ENCODE measurements around the gene DDI2.
A peak's percentile ranks its signal among the peaks of the same experiment; 100 is the strongest.
"Not testable (repeated sequence)": the region's sequence is repeated elsewhere in the genome, so short reads cannot be mapped to it uniquely, and the experiment has no call there.

DDI2 gene

DNA sequence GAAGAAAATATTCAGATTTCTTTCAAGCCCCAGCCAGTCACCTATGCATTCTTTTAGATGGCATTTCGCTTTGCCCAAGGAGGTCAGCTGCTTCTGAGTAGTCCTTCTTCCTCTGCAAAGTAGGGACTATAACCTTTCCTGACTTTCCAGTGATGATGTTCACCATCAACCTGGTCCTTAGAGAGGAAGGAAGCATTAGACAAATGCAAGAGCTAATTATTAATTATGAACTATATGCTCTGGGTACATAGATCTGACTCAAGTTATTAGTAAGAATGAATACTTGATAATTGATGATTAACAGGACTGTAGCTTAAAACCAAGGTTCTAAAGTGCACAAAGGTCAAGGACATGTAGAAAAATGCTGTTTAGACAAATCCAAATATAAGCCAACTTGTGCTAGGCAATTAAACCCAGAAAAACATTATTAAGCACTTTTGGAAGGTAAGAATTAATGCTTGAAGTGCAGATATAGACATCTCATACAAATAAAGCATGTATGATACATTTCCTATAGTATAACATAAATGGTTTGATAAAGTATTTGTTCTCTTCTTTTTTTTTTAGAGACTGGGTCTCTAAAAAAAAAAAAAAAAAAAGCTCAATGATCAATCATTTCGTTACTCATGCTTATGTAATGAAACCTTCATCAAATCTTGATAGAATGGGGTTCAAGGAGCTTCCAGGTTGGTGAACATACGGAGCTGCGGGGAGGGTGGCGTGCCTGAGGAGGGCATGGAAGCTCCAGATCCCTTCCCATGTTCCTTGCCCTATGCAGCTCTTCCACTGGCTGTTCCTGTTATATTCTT is 21.2 kb upstream of the DDI2 start:
- Mint-ChIP-seq H3K27ac (no peak overlapping the region), H3K4me1 (ENCODE audit: low read depth) (no peaks in the 10 kb centered on the region), H3K9me3 (no peaks in the 10 kb centered on the region), H3K27me3 (no peaks in the 10 kb centered on the region), H3K36me3 (ENCODE audit: low read depth) (peaks cover 5% of the 10 kb centered on the region), H3K4me3 (no peak overlapping the region)
- no peak for DNase-seq

DNA sequence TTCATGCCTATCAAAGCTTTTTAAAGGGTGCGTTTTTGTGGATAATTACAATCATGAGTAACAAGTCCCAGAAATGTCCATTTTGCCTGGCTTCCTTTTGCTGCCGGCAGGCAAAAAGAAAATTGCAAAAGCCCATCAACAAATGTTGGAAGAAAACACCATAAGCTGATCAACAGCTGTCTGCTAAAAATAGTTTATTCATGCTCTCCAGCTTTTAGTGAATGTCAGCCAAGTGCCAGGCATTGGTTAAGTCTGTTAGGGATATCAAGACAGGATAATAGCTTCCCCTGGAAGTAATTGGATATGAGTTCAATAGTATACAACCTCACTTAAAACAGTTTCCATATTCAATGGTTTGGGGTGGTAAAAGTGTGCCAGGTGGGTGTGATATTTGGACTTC is 18.8 kb upstream of the DDI2 start:
- Mint-ChIP-seq H3K9me3 (no peaks in the 10 kb centered on the region), H3K27me3 (no peaks in the 10 kb centered on the region), H3K4me1 (ENCODE audit: low read depth) (peaks cover 6% of the 10 kb centered on the region), H3K36me3 (ENCODE audit: low read depth) (no peaks in the 10 kb centered on the region), H3K4me3 (no peak overlapping the region), H3K27ac (no peak overlapping the region)
- DNase-seq: no peak

DNA sequence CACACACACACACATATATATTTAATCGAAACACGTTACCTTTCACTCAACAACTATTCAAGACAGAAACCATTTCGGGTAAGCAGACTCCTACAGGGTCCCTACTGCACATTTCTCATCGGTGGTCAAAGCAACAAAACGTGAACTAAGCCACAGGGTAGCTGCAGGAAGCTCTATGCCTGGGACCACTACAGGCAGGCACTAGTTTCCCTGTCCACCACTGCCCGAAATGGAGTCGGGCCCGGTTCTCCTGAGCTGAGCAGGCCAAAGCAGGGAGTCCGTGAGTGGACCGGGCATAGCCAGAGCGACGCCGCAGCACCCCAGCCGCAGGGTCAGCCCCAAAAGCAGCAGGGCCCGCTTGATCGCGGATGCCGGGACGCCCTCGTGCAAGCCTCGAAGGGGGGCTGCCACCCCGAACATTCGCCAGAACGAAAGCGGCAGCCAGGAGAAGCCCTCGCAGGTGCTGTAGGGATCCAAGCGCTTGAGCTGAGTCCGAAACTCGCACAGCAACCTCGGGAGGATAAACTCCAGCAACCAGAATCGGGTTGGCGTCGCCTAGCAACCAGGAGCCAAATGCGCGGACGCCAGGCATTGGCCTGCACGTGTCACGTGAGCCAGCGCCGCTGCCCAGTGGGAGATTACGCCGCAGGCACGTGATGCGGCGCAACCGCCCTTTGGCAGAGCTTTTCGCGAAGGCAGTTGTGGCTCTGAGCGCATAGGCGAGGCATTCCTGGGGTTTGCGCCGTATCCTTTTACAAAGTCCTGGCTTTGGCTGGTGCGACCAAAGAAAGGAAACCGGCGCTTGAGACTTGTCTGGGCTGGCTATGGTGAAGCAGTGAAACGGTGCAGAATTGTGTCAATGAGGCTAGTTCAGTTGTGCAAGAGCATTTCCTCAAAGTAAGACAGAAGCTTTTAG is 13.9 kb upstream of the DDI2 start:
- peaks cover 13% of the 10 kb centered on the region for H3K4me1 Mint-ChIP-seq (ENCODE audit: low read depth)
- H3K27ac Mint-ChIP-seq: peak overlapping the region; percentile 61
- no peaks in the 10 kb centered on the region for H3K36me3 Mint-ChIP-seq (ENCODE audit: low read depth)
- H3K27me3 Mint-ChIP-seq: no peaks in the 10 kb centered on the region
- peak; percentile 90 for DNase-seq
- peak overlapping the region; percentile 74 for H3K4me3 Mint-ChIP-seq
- H3K9me3 Mint-ChIP-seq: peaks cover 7% of the 10 kb centered on the region

DNA sequence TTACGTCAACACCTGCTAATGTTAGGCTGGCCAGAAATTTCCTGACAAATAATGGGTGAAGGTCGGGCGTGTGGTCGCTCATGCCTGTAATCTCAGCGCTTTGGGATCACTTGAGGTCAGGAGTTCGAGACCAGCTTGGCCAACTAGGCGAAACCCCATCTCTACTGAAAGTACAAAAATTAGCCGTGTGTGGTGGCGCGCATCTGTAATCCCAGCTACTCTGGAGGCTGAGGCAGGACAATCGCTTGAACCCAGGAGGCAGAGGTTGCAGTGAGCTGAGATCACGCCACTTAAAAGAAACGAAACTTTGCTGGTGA is 13.3 kb upstream of the DDI2 start:
- H3K9me3 Mint-ChIP-seq; H3K36me3 Mint-ChIP-seq (ENCODE audit: low read depth); DNase-seq; H3K27me3 Mint-ChIP-seq: not testable (repeated sequence)
- peaks cover 13% of the 10 kb centered on the region for H3K4me1 Mint-ChIP-seq (ENCODE audit: low read depth)
- peak overlapping the region; percentile 61 for H3K27ac Mint-ChIP-seq
- H3K4me3 Mint-ChIP-seq: peak overlapping the region; percentile 74

DNA sequence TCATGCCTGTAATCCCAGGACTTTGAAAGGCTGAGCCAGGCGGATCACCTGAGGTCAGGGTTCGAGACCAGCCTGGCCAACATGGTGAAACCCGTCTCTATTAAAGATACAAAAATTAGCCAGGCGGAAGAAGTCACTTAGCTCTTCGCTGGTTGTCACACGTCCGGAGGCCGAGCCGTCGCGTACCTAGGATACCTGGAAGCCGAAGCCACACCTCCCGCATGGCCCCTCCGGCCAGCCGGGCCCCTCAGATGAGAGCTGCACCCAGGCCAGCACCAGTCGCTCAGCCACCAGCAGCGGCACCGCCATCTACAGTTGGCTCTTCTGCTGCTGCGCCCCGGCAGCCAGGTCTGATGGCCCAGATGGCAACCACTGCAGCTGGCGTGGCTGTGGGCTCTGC is 12.9 kb upstream of the DDI2 start:
- peaks cover 13% of the 10 kb centered on the region for H3K4me1 Mint-ChIP-seq (ENCODE audit: low read depth)
- H3K36me3 Mint-ChIP-seq (ENCODE audit: low read depth); DNase-seq; H3K27me3 Mint-ChIP-seq; H3K4me3 Mint-ChIP-seq; H3K9me3 Mint-ChIP-seq; H3K27ac Mint-ChIP-seq: not testable (repeated sequence)

DNA sequence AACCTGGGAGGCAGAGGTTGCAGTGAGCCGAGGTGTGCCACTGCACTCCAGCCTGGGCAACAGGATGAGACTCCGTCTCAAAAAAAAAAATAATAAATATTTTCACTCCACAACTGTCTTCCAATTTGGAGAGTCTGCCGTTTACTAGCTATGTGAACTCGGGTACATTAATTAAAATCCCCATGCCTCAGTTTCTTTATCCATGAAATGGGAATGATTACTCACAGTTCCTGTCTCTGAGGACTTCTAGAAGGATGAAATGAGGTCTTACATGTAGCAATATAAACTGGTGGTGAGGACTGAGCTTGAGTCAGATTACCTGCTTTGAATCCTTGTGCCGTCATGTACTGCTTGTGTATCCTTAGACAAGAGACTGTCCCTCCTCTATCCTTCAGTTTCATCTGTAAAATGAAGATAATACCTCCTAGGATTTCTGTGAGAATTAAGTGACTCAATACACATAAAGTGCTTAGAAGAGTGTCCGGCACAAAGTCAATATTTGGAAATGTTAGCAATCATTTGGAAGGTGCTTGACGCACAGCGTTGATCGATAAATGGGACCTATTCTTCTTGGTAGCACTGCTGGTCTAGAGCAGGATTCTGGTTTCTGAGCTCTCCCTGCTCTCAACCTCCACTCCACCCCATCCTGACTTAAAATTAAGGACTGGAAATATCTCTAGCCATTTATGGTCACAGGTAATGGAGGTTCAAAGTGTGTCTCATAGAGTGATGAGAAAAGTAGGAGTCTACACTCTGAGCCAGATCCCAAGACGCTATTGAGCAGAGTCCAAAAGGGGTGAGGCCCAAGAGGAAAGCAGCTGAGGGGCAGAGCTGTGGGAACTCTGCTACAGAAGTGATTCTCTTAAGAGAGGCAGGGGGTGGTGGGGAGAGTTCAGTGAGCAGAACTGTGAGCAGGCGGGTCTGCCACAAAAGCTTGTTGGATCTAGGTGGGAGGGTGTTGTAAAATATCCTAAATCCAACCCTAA is 11.6 kb upstream of the DDI2 start:
- Mint-ChIP-seq H3K4me1 (ENCODE audit: low read depth) (peaks cover 13% of the 10 kb centered on the region), H3K36me3 (ENCODE audit: low read depth) (no peaks in the 10 kb centered on the region), H3K27me3 (no peaks in the 10 kb centered on the region), H3K9me3 (peaks cover 7% of the 10 kb centered on the region), H3K27ac (no peak overlapping the region), H3K4me3 (no peak overlapping the region)
- DNase-seq: no peak

DNA sequence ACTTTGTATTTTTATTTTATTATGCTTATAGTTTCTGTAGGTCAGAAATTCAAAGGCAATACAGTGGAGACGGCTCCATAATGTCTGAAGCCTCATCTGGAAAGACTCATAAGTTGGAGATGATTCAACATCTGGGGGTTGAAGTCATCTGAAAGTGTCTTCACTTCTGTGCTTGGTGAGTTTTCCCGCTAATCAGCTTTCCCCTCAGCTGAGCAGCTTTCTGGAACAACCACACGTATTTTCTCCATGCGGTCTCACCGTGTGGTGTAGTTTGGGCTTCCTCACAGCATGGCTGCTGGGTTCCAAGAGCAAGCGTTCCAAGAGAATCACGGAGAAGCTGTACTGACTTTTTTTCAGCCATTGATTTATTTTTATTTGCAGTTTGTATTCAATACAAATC is 7.6 kb upstream of the DDI2 start:
- no peak for DNase-seq
- no peaks in the 10 kb centered on the region for H3K9me3 Mint-ChIP-seq
- no peak overlapping the region for H3K4me3 Mint-ChIP-seq
- H3K4me1 Mint-ChIP-seq (ENCODE audit: low read depth): no peaks in the 10 kb centered on the region
- H3K36me3 Mint-ChIP-seq (ENCODE audit: low read depth): no peaks in the 10 kb centered on the region
- no peaks in the 10 kb centered on the region for H3K27me3 Mint-ChIP-seq
- no peak overlapping the region for H3K27ac Mint-ChIP-seq

DNA sequence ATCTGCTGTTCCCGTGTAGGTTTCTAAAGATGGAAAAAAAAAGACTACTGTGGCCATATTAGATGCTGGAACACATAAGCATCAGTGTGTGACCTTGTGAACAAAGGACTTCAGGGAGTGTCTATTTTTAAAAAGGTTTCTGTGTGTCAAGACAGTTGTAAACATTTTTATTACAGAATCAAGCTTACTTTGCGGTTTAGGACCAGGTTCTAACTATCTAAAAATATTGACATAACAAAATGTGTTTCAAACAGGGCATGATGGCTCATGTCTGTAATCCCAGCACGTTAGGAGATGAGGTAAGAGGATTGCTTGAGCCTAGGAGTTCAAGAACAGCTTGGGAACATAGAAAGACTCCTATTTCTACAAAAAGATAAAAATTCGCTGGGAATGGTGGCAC is 7.1 kb upstream of the DDI2 start:
- Mint-ChIP-seq H3K9me3 (no peaks in the 10 kb centered on the region), H3K27ac (no peak overlapping the region), H3K4me3 (no peak overlapping the region), H3K36me3 (ENCODE audit: low read depth) (no peaks in the 10 kb centered on the region), H3K27me3 (no peaks in the 10 kb centered on the region), H3K4me1 (ENCODE audit: low read depth) (no peaks in the 10 kb centered on the region)
- DNase-seq: no peak

DNA sequence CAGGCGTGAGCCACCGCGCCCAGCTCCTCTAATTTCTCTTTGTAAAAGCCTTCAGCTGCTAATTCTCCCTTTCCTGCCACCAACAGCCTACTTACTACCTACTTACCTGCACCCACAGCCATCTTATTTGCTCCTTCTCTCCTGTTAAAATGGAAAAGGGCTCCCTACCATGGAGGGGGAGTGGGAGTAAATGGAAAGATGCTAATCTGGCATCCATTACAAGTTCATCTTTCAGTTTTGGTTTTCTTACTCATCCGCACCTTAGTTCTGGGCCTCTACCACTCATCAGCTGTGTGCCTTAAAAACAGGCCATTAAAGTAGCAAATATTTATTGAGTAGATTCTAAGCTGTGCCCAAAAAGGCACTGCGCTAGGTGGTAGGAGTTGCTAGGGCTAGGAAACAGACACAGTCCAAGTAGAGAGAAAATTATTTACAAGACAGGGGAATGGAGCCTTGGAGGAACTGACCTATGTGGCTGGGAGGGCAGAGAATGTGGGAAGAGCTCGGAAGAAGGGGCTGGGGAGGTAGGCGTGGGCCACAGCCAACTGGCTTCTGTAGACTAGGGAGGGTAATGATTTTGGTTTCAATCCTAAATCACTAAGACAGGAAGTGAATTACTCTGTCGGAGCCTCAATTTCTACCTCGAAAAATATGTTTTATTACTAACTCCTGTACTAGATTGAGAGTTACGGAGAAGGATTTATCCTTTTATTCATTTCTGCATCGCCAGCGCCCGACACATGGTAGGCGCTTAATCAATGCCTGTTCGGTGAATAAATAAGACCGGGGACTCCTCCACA is 685 bp upstream of the DDI2 start:
- Mint-ChIP-seq H3K36me3 (ENCODE audit: low read depth) (peaks cover 34% of the 10 kb centered on the region), H3K4me3 (peak overlapping the region; percentile 91), H3K9me3 (no peaks in the 10 kb centered on the region), H3K4me1 (ENCODE audit: low read depth) (peaks cover 39% of the 10 kb centered on the region), H3K27ac (peak overlapping the region; percentile 96), H3K27me3 (no peaks in the 10 kb centered on the region)
- DNase-seq: peak; percentile 42

DNA sequence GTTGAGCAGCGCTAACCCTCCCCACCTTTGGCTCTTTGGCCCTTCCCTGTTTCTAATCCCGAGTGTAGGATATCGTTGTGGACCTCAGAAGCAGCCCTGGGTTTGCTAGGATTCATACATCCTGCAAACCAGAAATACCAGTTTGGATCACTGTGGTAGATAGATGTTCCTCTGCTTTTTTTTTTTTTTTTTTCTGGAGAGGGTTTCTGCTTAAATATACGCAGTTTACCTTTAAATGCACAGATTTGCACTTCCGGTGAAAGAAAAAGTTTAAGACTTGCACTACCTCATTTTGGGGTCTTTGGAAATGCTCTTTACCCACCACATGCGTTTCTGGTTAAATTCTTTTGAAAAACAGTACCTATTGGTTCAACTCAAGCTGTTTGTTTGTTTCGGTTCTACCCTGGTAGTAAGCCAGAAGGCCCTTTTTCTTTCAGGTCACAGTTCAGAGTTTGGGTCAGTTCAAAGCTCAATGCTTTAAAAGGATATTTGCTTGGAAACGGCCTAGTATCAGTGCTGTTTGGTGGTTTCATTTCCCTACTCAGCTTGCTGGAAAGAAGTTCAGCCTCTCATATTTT is 908 bp downstream of the DDI2 start:
- Mint-ChIP-seq H3K27ac (peak overlapping the region; percentile 96), H3K4me3 (peak overlapping the region; percentile 91), H3K4me1 (ENCODE audit: low read depth) (peaks cover 53% of the 10 kb centered on the region), H3K27me3 (no peaks in the 10 kb centered on the region), H3K9me3 (no peaks in the 10 kb centered on the region), H3K36me3 (ENCODE audit: low read depth) (peaks cover 48% of the 10 kb centered on the region)
- no peak for DNase-seq

DNA sequence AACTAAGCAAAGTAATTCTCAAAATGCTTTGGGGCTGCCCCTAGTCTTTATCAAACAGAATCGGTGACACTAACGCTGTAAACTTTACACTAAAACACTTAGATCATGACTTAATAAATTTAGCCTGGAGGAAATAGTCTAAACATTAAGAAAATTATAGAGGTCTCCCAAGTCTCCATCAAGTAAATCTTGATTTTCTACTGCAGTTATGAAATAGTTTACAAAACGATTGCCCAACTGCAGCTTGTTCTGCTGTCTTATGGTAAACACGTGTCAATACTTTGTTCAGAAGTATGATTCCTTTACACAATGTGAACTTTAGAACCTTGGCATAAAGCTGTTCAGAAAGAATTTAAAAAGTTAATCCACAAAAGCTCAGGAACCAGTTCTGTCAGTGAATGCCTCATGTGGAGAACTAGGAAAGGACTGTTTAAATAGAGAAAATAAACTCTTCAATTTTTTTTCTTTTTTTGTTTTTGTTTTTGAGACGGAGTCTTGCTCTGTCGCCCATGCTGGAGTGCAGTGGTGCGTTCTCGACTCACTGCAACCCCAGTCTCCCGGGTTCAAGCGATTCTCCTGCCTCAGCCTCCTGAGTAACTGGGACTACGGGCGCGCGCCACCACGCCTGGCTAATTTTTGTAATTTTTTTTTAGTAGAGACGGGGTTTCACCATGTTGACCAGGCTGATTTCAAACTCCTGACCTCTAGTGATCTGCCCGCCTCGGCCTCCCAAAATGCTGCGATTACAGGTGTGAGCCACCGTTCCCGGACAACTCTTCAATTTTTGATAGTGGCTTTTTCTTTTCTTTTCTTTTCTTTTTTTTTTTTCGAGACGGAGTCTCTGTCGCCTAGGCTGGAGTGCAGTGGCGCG is 1.6 kb downstream of the DDI2 start:
- H3K36me3 Mint-ChIP-seq (ENCODE audit: low read depth): peaks cover 49% of the 10 kb centered on the region
- H3K4me3 Mint-ChIP-seq: peak overlapping the region; percentile 91
- H3K4me1 Mint-ChIP-seq (ENCODE audit: low read depth): peaks cover 53% of the 10 kb centered on the region
- no peaks in the 10 kb centered on the region for H3K27me3 Mint-ChIP-seq
- no peak for DNase-seq
- peak overlapping the region; percentile 96 for H3K27ac Mint-ChIP-seq
- no peaks in the 10 kb centered on the region for H3K9me3 Mint-ChIP-seq

DNA sequence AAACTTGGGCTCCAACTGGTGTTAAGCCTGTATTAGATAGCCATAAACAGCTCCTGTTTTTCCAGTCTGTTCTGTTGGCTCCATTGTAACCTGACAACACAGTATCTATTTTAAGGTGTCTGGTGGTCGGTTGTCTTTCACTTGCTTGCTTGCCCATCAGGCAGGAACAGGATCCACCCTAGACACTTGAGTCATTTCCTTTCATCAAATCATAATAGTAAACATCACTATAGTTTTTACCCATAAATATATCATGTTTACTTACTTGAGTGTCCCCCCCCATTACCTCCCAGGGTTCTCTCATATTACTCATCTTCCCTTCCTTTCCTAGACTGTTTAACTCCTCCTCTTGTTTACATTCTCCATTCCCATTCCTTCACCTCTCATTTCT is 2.9 kb downstream of the DDI2 start:
- peak overlapping the region; percentile 30 for H3K27ac Mint-ChIP-seq

More for the DNA sequence above, 2.9 kb downstream of the DDI2 start:
- Mint-ChIP-seq H3K4me1 (ENCODE audit: low read depth) (peaks cover 64% of the 10 kb centered on the region), H3K9me3 (no peaks in the 10 kb centered on the region), H3K4me3 (peak overlapping the region; percentile 62), H3K36me3 (ENCODE audit: low read depth) (peaks cover 57% of the 10 kb centered on the region), H3K27me3 (no peaks in the 10 kb centered on the region)
- DNase-seq: no peak
